Neutrophil (primary cell): ENCODE data around the gene EFHC2.

ENCODE experiments used
- H3K27ac ChIP-seq: fragments of 200-600 bp; sonication (generic); 2 replicates; pipeline ENCODE4 v1.5.1; 2016; ENCODE audit warnings: mild to moderate bottlenecking, moderate library complexity
- H3K27me3 ChIP-seq: fragments of 200-600 bp; sonication (generic); 2 replicates; pipeline ENCODE4 v1.6.0; 2016; ENCODE audit warnings: mild to moderate bottlenecking
- H3K36me3 ChIP-seq: fragments of 200-600 bp; sonication (generic); 2 replicates; pipeline ENCODE4 v1.5.1; 2017
- H3K4me1 ChIP-seq, 2 experiments: fragments of 200-600 bp in 1 of 2; sonication (generic) in 1 of 2; 1 replicate in 1 of 2; 2 replicates in 1 of 2; pipeline versions ENCODE4 v1.5.1 to v1.6.1; 2013 to 2016; ENCODE audit warnings: low read depth in 1 of 2, low read length in 1 of 2, mild to moderate bottlenecking in 1 of 2, moderate library complexity in 1 of 2; ENCODE audit not compliant: control insufficient read depth in 1 of 2, insufficient read depth in 1 of 2
- H3K4me3 ChIP-seq, 2 experiments: fragments of 200-600 bp in 1 of 2; sonication (generic) in 1 of 2; 1 replicate in 1 of 2; 2 replicates in 1 of 2; pipeline ENCODE4 v1.5.1; 2013 to 2016; ENCODE audit warnings: low read depth in 1 of 2, low read length in 1 of 2, mild to moderate bottlenecking in 1 of 2, moderate library complexity in 1 of 2
- H3K9me3 ChIP-seq: fragments of 200-600 bp; sonication (generic); 2 replicates; pipeline ENCODE4 v1.5.1; 2016
- TF ChIP-seq, protein P1 (sequence below): fragments of 200-600 bp; sonication (generic); IDR thresholded peaks from 2 replicates; pipeline ENCODE4 v1.5.1; 2016; ENCODE audit warnings: antibody characterized with exemption

Gene EFHC2

DNA sequence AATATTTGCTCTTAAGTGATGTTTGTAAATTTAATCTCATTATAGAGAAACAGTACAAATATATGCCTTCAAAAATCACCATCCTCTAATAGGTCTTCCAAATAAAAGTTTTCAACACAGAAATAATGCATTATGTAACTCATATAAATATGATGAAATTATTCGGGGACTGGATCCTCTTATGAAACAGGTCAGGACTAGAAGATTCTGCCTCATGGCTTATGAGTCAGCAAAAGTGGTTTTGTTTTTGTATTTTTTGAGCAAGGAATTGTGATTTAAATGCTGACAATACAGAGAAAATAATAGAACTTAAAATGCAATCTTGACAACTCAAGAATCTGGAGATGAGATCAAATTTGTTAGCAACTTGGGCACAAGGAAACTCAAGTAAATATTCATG, 190.6 kb downstream of the EFHC2 start:
- H3K4me3 ChIP-seq, result no peak overlapping the region
- TF ChIP-seq, protein P1, sequence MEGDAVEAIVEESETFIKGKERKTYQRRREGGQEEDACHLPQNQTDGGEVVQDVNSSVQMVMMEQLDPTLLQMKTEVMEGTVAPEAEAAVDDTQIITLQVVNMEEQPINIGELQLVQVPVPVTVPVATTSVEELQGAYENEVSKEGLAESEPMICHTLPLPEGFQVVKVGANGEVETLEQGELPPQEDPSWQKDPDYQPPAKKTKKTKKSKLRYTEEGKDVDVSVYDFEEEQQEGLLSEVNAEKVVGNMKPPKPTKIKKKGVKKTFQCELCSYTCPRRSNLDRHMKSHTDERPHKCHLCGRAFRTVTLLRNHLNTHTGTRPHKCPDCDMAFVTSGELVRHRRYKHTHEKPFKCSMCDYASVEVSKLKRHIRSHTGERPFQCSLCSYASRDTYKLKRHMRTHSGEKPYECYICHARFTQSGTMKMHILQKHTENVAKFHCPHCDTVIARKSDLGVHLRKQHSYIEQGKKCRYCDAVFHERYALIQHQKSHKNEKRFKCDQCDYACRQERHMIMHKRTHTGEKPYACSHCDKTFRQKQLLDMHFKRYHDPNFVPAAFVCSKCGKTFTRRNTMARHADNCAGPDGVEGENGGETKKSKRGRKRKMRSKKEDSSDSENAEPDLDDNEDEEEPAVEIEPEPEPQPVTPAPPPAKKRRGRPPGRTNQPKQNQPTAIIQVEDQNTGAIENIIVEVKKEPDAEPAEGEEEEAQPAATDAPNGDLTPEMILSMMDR, result no peak
- H3K9me3 ChIP-seq, result no peaks in the 10 kb centered on the region
- no peaks in the 10 kb centered on the region for H3K36me3 ChIP-seq
- H3K27ac ChIP-seq, result no peak overlapping the region
- no peaks in the 10 kb centered on the region for H3K4me1 ChIP-seq
- no peaks in the 10 kb centered on the region for H3K27me3 ChIP-seq

DNA sequence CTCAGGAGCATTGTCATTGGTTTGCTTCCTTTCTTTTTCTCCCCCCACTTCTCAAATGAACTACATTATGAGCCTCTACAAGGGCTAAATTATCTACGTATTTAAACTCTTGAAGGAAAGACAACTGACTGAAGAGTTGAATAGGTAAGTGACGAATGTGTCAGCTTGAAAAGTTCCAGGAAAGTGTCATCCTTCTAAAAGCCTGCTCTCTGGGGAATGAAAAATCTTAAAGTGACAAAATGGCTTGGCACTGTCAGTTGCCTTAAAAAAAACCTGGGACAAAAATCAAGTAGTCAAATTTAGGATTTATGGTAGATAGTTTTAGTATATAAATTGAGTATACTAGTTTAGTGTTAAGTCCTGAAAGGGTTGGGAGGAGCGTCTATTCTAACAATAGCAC, 196.3 kb downstream of the EFHC2 start:
- H3K27me3 ChIP-seq, result no peaks in the 10 kb centered on the region
- TF ChIP-seq, protein P1, result no peak
- no peak overlapping the region for H3K4me3 ChIP-seq
- H3K27ac ChIP-seq, result no peak overlapping the region
- no peaks in the 10 kb centered on the region for H3K36me3 ChIP-seq
- no peaks in the 10 kb centered on the region for H3K4me1 ChIP-seq
- H3K9me3 ChIP-seq, result no peaks in the 10 kb centered on the region

DNA sequence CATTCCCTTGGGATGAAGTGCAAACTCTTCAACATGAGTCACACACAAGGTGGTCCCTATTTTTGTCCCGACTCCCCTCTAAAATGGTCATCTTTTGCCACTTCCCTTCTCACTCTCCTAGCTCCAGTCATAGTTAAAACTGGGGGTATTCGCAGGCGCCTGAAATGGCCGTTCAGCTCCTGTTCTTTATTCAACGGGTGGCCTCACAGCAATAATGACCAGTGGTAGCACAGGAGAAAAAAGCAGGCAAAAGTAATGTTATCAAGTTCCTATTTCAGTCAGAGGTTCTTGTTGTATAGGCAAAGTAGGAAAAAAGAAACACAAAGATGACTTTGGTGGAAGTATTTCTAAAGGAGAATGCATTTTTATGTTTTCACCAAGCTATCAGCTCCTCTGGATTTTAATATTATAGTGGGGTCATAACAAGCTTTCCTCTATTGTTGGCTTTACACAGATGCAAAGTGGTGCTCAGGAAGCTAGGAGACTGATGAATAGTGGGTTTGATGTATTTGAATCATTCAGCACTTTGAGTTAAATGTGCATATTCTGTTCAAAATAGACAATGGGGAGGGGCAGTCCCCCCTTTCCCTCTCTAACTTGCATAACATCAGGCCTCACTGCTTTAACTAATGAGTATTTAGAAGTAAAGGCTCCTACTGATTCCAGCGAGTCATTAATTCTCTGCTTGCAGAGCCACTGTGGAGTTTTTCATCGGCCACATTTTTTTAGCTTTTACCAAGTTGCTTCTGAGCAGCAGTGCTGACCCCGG, 199.1 kb downstream of the EFHC2 start:
- Histone ChIP-seq H3K36me3 (no peaks in the 10 kb centered on the region), H3K27me3 (no peaks in the 10 kb centered on the region), H3K4me1 (no peaks in the 10 kb centered on the region), H3K27ac (no peak overlapping the region), H3K9me3 (no peaks in the 10 kb centered on the region), H3K4me3 (no peak overlapping the region)
- TF ChIP-seq, protein P1, result no peak

DNA sequence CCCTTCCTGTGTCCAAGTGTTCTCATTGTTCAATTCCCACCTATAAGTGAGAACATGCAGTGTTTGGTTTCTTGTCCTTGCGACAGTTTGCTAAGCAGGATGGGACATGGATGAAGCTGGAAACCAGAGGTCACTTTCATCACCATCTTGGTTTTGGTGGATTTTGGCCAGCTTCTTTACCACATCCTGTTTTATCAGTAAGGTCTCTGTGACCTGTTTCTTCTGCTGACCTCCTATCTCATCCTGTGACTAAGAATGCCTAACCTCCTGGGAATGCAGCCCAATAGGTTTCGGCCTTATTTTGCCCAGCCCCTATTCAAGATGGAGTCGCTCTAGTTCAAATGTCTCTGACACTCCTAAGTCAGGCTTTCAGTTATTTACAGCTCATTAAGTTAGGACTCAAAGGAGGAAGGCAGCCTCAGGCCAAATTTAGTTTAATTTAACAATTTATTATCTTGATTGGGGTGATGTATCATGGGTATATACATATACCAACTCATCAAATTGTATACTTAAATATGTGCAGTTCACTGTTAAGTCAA, 200.3 kb downstream of the EFHC2 start:
- no peaks in the 10 kb centered on the region for H3K27me3 ChIP-seq
- no peak overlapping the region for H3K4me3 ChIP-seq
- no peaks in the 10 kb centered on the region for H3K9me3 ChIP-seq
- TF ChIP-seq, protein P1, result no peak
- no peaks in the 10 kb centered on the region for H3K36me3 ChIP-seq
- H3K27ac ChIP-seq, result no peak overlapping the region
- H3K4me1 ChIP-seq, result no peaks in the 10 kb centered on the region

DNA sequence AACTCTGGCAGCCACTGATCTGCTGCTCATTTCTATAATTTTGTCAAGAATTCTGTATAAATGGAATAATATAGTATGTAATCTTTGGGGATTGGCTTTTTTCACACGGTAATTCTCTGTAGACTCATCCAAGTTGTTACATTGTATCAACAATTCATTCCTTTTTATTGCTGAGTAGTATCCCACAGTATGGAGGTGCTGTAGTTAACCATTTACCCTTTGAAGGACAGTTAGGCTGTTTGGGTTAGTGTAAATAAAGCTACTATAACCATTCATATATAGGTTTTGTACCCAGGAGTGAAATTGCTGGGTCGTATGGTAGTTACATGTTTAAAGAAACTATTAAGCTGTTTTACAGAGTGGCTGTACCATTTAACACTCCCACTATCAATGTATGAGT, 213.3 kb downstream of the EFHC2 start:
- H3K27ac ChIP-seq, result no peak overlapping the region
- no peaks in the 10 kb centered on the region for H3K9me3 ChIP-seq
- no peaks in the 10 kb centered on the region for H3K36me3 ChIP-seq
- H3K4me1 ChIP-seq, result no peaks in the 10 kb centered on the region
- TF ChIP-seq, protein P1, result no peak
- no peak overlapping the region for H3K4me3 ChIP-seq
- no peaks in the 10 kb centered on the region for H3K27me3 ChIP-seq
